Measurements from ENCODE around the gene ZNF716. TPM values are rescaled to one million over a fixed set of nuclear protein-coding genes. Genes with fewer than 3 reads are reported as not detected.

ZNF716 gene
- total RNA-seq, 2 donors from 2014 or later: not detected

- Histone ChIP-seq H3K9me3 (no peaks in the 10 kb centered on the region), H3K27me3 (no peaks in the 10 kb centered on the region), H3K27ac (no peak overlapping the region), H3K4me3 (no peak overlapping the region), H3K4me1 (no peaks in the 10 kb centered on the region), H3K36me3 (replicated peaks in 1 of 2; ENCODE audit: insufficient read depth in 1 of 2, low read depth in 2 of 2) (no peaks in the 10 kb centered on the region)
- no peak for ATAC-seq
- WGBS, 2 donors: 32 to 43% methylated on average over 21 to 24 of the region's 24 CpGs
- TF ChIP-seq POLR2A (IDR thresholded peaks at IDR 0.05): no peak
- TF ChIP-seq, protein P1, sequence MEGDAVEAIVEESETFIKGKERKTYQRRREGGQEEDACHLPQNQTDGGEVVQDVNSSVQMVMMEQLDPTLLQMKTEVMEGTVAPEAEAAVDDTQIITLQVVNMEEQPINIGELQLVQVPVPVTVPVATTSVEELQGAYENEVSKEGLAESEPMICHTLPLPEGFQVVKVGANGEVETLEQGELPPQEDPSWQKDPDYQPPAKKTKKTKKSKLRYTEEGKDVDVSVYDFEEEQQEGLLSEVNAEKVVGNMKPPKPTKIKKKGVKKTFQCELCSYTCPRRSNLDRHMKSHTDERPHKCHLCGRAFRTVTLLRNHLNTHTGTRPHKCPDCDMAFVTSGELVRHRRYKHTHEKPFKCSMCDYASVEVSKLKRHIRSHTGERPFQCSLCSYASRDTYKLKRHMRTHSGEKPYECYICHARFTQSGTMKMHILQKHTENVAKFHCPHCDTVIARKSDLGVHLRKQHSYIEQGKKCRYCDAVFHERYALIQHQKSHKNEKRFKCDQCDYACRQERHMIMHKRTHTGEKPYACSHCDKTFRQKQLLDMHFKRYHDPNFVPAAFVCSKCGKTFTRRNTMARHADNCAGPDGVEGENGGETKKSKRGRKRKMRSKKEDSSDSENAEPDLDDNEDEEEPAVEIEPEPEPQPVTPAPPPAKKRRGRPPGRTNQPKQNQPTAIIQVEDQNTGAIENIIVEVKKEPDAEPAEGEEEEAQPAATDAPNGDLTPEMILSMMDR (IDR thresholded peaks at IDR 0.05): no peak
- intact Hi-C loops (cut with DNase I): no loop called here
- DNase-seq: no peak
These were observed 45.0 kb upstream of the ZNF716 start for GRCh38 chr7:57404967-57405421.

GRCh38 chr7:57407125-57407524, 42.9 kb upstream of the ZNF716 start:
- 41 to 55% methylated on average over 7 of the region's 7 CpGs for WGBS, 2 donors

DNA sequence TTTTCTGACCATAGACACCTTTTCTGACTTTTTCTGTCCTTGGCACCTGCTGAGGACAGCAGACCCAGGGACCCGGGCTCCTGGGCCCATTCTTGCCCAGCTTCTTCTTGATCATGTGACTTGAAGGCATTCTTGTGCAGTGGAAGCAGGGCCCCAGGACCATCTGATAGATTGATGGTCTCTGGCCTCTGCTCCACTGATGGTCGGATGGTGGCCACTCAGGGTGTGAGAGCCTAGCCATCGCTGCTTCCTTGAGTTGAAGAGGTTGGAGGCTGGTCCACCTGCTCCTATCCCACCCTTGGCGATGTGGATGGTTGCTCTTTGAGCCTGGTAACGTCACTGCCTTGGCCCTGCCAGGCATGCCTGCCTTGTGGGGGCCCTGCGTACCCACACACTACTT, 37.8 kb upstream of the ZNF716 start:
- H3K4me1 ChIP-seq: no peaks in the 10 kb centered on the region
- 45 to 47% methylated on average over 6 of the region's 6 CpGs for WGBS, 2 donors
- DNase-seq (no peak), ATAC-seq (no peak)
- H3K27me3 ChIP-seq: no peaks in the 10 kb centered on the region
- no peak for TF ChIP-seq POLR2A (IDR thresholded peaks at IDR 0.05)
- TF ChIP-seq, protein P1 (IDR thresholded peaks at IDR 0.05): no peak
- no peak overlapping the region for H3K4me3 ChIP-seq
- no peaks in the 10 kb centered on the region for H3K9me3 ChIP-seq
- H3K27ac ChIP-seq: no peak overlapping the region
- no peaks in the 10 kb centered on the region for H3K36me3 ChIP-seq (replicated peaks in 1 of 2; ENCODE audit: insufficient read depth in 1 of 2, low read depth in 2 of 2)
- intact Hi-C loops (cut with DNase I): no loop called here

More at GRCh38 chr7:57407125-57407524, 42.9 kb upstream of the ZNF716 start:
- no peaks in the 10 kb centered on the region for H3K27me3 ChIP-seq
- ATAC-seq (no peak), DNase-seq (no peak)
- H3K36me3 ChIP-seq (replicated peaks in 1 of 2; ENCODE audit: insufficient read depth in 1 of 2, low read depth in 2 of 2): no peaks in the 10 kb centered on the region
- H3K27ac ChIP-seq: no peak overlapping the region
- H3K4me3 ChIP-seq: no peak overlapping the region
- intact Hi-C loops (cut with DNase I): no loop called here
- no peaks in the 10 kb centered on the region for H3K4me1 ChIP-seq
- no peak for TF ChIP-seq POLR2A (IDR thresholded peaks at IDR 0.05)
- TF ChIP-seq, protein P1 (IDR thresholded peaks at IDR 0.05): no peak
- no peaks in the 10 kb centered on the region for H3K9me3 ChIP-seq

- Histone ChIP-seq H3K27ac (no peak overlapping the region), H3K4me3 (no peak overlapping the region), H3K36me3 (replicated peaks in 1 of 2; ENCODE audit: insufficient read depth in 1 of 2, low read depth in 2 of 2) (no peaks in the 10 kb centered on the region), H3K9me3 (no peaks in the 10 kb centered on the region), H3K27me3 (no peaks in the 10 kb centered on the region), H3K4me1 (no peaks in the 10 kb centered on the region)
- WGBS, 2 donors: 37 to 57% methylated on average over 3 of the region's 3 CpGs
- TF ChIP-seq, protein P1 (IDR thresholded peaks at IDR 0.05): no peak
- no peak for TF ChIP-seq POLR2A (IDR thresholded peaks at IDR 0.05)
- DNase-seq: no peak
- intact Hi-C loops (cut with DNase I): no loop called here
- no peak for ATAC-seq
These were observed 37.4 kb upstream of the ZNF716 start for GRCh38 chr7:57412618-57413017.
